ENCODE results near the gene CHDH.

DNA sequence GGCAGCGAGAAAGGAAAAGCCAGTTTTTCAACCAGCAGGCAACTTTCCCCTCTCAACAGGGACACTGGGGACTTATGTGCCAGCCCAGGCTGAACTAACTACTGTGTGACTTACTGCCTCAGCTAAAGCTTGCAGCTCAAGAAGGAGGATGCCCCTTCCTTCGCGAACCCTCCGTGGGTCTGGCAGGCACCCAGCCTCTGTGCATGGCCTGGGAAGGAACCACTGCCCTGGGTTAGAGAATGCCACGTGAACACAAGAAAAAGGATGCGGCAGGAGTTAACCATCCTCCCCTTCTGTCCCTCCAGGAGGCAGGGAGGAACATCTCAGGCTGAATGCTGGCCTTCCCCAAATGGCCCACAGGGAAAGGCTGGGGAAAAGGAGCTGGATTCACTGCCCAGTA lies 29.0 kb downstream of the CHDH start:
- TF ChIP-seq, protein P1, sequence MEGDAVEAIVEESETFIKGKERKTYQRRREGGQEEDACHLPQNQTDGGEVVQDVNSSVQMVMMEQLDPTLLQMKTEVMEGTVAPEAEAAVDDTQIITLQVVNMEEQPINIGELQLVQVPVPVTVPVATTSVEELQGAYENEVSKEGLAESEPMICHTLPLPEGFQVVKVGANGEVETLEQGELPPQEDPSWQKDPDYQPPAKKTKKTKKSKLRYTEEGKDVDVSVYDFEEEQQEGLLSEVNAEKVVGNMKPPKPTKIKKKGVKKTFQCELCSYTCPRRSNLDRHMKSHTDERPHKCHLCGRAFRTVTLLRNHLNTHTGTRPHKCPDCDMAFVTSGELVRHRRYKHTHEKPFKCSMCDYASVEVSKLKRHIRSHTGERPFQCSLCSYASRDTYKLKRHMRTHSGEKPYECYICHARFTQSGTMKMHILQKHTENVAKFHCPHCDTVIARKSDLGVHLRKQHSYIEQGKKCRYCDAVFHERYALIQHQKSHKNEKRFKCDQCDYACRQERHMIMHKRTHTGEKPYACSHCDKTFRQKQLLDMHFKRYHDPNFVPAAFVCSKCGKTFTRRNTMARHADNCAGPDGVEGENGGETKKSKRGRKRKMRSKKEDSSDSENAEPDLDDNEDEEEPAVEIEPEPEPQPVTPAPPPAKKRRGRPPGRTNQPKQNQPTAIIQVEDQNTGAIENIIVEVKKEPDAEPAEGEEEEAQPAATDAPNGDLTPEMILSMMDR (IDR thresholded peaks at IDR 0.05), result no peak
- TF ChIP-seq EZH2 (IDR thresholded peaks at IDR 0.05; ENCODE audit: borderline replicate concordance, insufficient read depth, low read depth, low read length, poor library complexity, severe bottlenecking), result no peak

Measured in B cell (primary cell).